Gastroesophageal sphincter (tissue), 4 donors: Measurements from ENCODE around the gene ANKRD52. TPM values are rescaled to one million over a fixed set of nuclear protein-coding genes. Genes with fewer than 3 reads are reported as not detected.

Source experiments
- ATAC-seq: fragments of 150-250 bp; one replicate; pipeline ENCODE4 v1.9.1; 2016; ENCODE audit warnings: mild to moderate bottlenecking, moderate library complexity
- H3K27ac ChIP-seq, 4 donors: fragments of 200-600 bp; sonication (generic) in 3 of 4; 1 replicate in 3 of 4; 2 replicates in 1 of 4; pipeline ENCODE4 v1.5.1; 2016 to 2019
- H3K27me3 ChIP-seq: fragments of 200-600 bp; sonication (generic); one replicate; pipeline ENCODE4 v1.5.1; 2019
- H3K36me3 ChIP-seq, 2 donors: fragments of 200-600 bp; sonication (generic); one replicate each; pipeline ENCODE4 v1.5.1; 2019; ENCODE audit warnings: control low read depth in 1 of 2
- H3K4me1 ChIP-seq, 3 donors: fragments of 200-600 bp; sonication (generic); 1 replicate in 2 of 3; 2 replicates in 1 of 3; pipeline ENCODE4 v1.5.1; 2016 to 2019; ENCODE audit warnings: control low read depth in 2 of 3
- H3K4me3 ChIP-seq, 2 donors: fragments of 200-600 bp; sonication (generic); one replicate each; pipeline ENCODE4 v1.5.1; 2019; ENCODE audit warnings: mild to moderate bottlenecking in 1 of 2, moderate library complexity in 1 of 2
- H3K9me3 ChIP-seq, 3 donors: fragments of 200-600 bp; sonication (generic); one replicate each; pipeline ENCODE4 v1.5.1; 2017 to 2019; ENCODE audit warnings: control low read depth in 2 of 3
- CTCF ChIP-seq, 4 experiments: fragments of 200-600 bp in 2 of 4; fragments of 450-650 bp in 2 of 4; sonication (generic) in 1 of 4; IDR thresholded peaks; one replicate each; pipeline ENCODE4 v1.5.1; 2017 to 2019; ENCODE audit warnings: antibody characterized with exemption in 4 of 4, mild to moderate bottlenecking in 2 of 4, moderate library complexity in 2 of 4
- EP300 ChIP-seq: sonication (generic); formaldehyde crosslinking; IDR thresholded peaks from one replicate; pipeline ENCODE4 v1.6.1; 2017; ENCODE audit warnings: antibody characterized with exemption, mild to moderate bottlenecking
- POLR2A ChIP-seq, 2 donors: fragments of 450-650 bp; IDR thresholded peaks; one replicate each; pipeline ENCODE4 v1.6.1; 2017; ENCODE audit warnings: antibody characterized with exemption in 2 of 2, mild to moderate bottlenecking in 2 of 2, moderate library complexity in 1 of 2
- POLR2AphosphoS5 ChIP-seq: sonication (generic); formaldehyde crosslinking; IDR thresholded peaks from one replicate; pipeline ENCODE4 v1.6.1; 2017; ENCODE audit warnings: antibody characterized with exemption
- WGBS, 2 donors: methylation state at CpG; one replicate each; pipeline ENCODE4 v1.1.5; 2018; ENCODE audit warnings: low coverage in 1 of 2; 5-methylcytosine and 5-hydroxymethylcytosine counted together
- total RNA-seq, 4 donors: library from RNA; depleted of rRNA; stranded (reverse); fragments of >200 nt; gene quantifications; one replicate each; pipeline ENCODE4 v1.1.0, GENCODE V29; 2016

Gene ANKRD52
- total RNA-seq, 4 donors from 2014 or later: 12.9 to 37.8 (median 15.6) TPM

GRCh38 chr12:56220611-56221231 lies 37.5 kb downstream of the ANKRD52 start:
- Histone ChIP-seq H3K4me3 (peak overlapping the region; percentile 77 to 93), H3K4me1 (peaks cover 0 to 82% (median 27%) of the 10 kb centered on the region in 3 donors), H3K27ac (peak overlapping the region; percentile 93 to 99 (median 97)), H3K27me3 (no peaks in the 10 kb centered on the region), H3K9me3 (no peaks in the 10 kb centered on the region), H3K36me3 (peaks cover 0 to 20% of the 10 kb centered on the region in 2 donors)
- TF ChIP-seq POLR2AphosphoS5 (no peak), EP300 (no peak), POLR2A (IDR thresholded peaks at IDR 0.05) (no peak), CTCF (IDR thresholded peaks at IDR 0.05) (no peak)
- 4 to 6% methylated on average over 6 to 8 of the region's 10 CpGs for WGBS, 2 donors
- ATAC-seq: no peak

- H3K4me3 ChIP-seq: peak overlapping the region in 1 of 2 donors; percentile 93
- peak overlapping the region; percentile 93 to 99 (median 97) for H3K27ac ChIP-seq
- no peaks in the 10 kb centered on the region for H3K27me3 ChIP-seq
- TF ChIP-seq POLR2AphosphoS5 (no peak), CTCF (IDR thresholded peaks at IDR 0.05) (no peak), EP300 (no peak), POLR2A (IDR thresholded peaks at IDR 0.05) (no peak)
- peaks cover 0 to 75% (median 24%) of the 10 kb centered on the region in 3 donors for H3K4me1 ChIP-seq
- ATAC-seq: no peak
- WGBS, 2 donors: 80 to 85% methylated on average over 2 to 9 of the region's 9 CpGs
- H3K9me3 ChIP-seq: no peaks in the 10 kb centered on the region
- peaks cover 0 to 29% of the 10 kb centered on the region in 2 donors for H3K36me3 ChIP-seq
These were observed 38.3 kb downstream of the ANKRD52 start for GRCh38 chr12:56219840-56220239.

GRCh38 chr12:56216461-56216860 lies 41.7 kb downstream of the ANKRD52 start:
- Histone ChIP-seq H3K27ac (no peak overlapping the region), H3K4me3 (no peak overlapping the region), H3K36me3 (peaks cover 4 to 62% of the 10 kb centered on the region in 2 donors), H3K27me3 (no peaks in the 10 kb centered on the region), H3K4me1 (peaks cover 0 to 63% (median 14%) of the 10 kb centered on the region in 3 donors), H3K9me3 (no peaks in the 10 kb centered on the region)
- ATAC-seq: no peak
- TF ChIP-seq EP300 (no peak), POLR2A (IDR thresholded peaks at IDR 0.05) (no peak), POLR2AphosphoS5 (no peak), CTCF (IDR thresholded peaks at IDR 0.05) (no peak)
- 82 to 92% methylated on average over 2 of the region's 3 CpGs for WGBS, 2 donors

GRCh38 chr12:56213878-56214277 lies 44.3 kb downstream of the ANKRD52 start:
- 70 to 90% methylated on average over 4 to 5 of the region's 5 CpGs for WGBS, 2 donors
- no peak for ATAC-seq
- Histone ChIP-seq H3K4me1 (peaks cover 0 to 39% (median 0%) of the 10 kb centered on the region in 3 donors), H3K27me3 (no peaks in the 10 kb centered on the region), H3K4me3 (no peak overlapping the region), H3K9me3 (no peaks in the 10 kb centered on the region), H3K27ac (no peak overlapping the region), H3K36me3 (peaks cover 4 to 88% of the 10 kb centered on the region in 2 donors)
- TF ChIP-seq POLR2A (IDR thresholded peaks at IDR 0.05): no peak
- no peak for TF ChIP-seq EP300
- no peak for TF ChIP-seq POLR2AphosphoS5
- TF ChIP-seq CTCF (IDR thresholded peaks at IDR 0.05): no peak

- H3K27ac ChIP-seq: no peak overlapping the region
- H3K9me3 ChIP-seq: no peaks in the 10 kb centered on the region
- H3K4me1 ChIP-seq: peaks cover 0 to 24% (median 0%) of the 10 kb centered on the region in 3 donors
- H3K36me3 ChIP-seq: peaks cover 7 to 100% of the 10 kb centered on the region in 2 donors
- H3K27me3 ChIP-seq: no peaks in the 10 kb centered on the region
- no peak for TF ChIP-seq POLR2A (IDR thresholded peaks at IDR 0.05)
- no peak for TF ChIP-seq POLR2AphosphoS5
- WGBS, 2 donors: 73 to 88% methylated on average over 1 of the region's 1 CpG
- ATAC-seq: no peak
- no peak overlapping the region for H3K4me3 ChIP-seq
These were observed 45.8 kb downstream of the ANKRD52 start for GRCh38 chr12:56212361-56212760.
